Adrenal gland (tissue), 19 donors: ENCODE results near the gene RIC8A. TPM values are rescaled to one million over a fixed set of nuclear protein-coding genes. Genes with fewer than 3 reads are reported as not detected.
A peak's percentile ranks its signal among the peaks of the same experiment; 100 is the strongest.
"Not testable (repeated sequence)": the region's sequence is repeated elsewhere in the genome, so short reads cannot be mapped to it uniquely, and the experiment has no call there.

Experiments
- DNase-seq, 7 donors: peaks; one replicate each; pipeline ENCODE4 v3.0.0-alpha.2; 2019 to 2020
- H3K27ac ChIP-seq, 5 donors: fragments of 200-600 bp; sonication (generic) in 4 of 5; 1 replicate in 3 of 5; 2 replicates in 2 of 5; pipeline versions ENCODE4 v1.5.1 to v1.8.0; 2016 to 2020; ENCODE audit warnings: mild to moderate bottlenecking in 1 of 5
- H3K27me3 ChIP-seq: fragments of 200-600 bp; 2 replicates; pipeline ENCODE4 v1.8.0; 2021
- H3K36me3 ChIP-seq, 2 donors: fragments of 200-600 bp; replicated peaks in 1 of 2; 1 replicate in 1 of 2; 2 replicates in 1 of 2; pipeline versions ENCODE4 v1.5.1 to v1.8.0; 2018 to 2022
- H3K4me1 ChIP-seq, 2 donors: fragments of 200-600 bp; replicated peaks in 1 of 2; 1 replicate in 1 of 2; 2 replicates in 1 of 2; pipeline versions ENCODE4 v1.5.1 to v1.8.0; 2018 to 2021
- H3K4me3 ChIP-seq, 4 donors: fragments of 200-600 bp; sonication (generic) in 3 of 4; one replicate each; pipeline ENCODE4 v1.5.1; 2016 to 2018
- H3K9me3 ChIP-seq, 3 donors: fragments of 200-600 bp; sonication (generic) in 1 of 3; replicated peaks in 1 of 3; 1 replicate in 2 of 3; 2 replicates in 1 of 3; pipeline versions ENCODE4 v1.5.1 to v1.8.0; 2016 to 2021
- CTCF ChIP-seq, 6 experiments: fragments of 450-650 bp in 4 of 6; fragments of 200-600 bp in 2 of 6; sonication (generic) in 1 of 6; IDR thresholded peaks; 1 replicate in 5 of 6; 2 replicates in 1 of 6; pipeline versions ENCODE4 v1.5.1 to v1.8.0; 2016 to 2021; ENCODE audit warnings: antibody characterized with exemption in 6 of 6, mild to moderate bottlenecking in 2 of 6, moderate library complexity in 1 of 6
- POLR2A ChIP-seq, 2 donors: fragments of 450-650 bp; IDR thresholded peaks; one replicate each; pipeline ENCODE4 v1.6.1; 2017; ENCODE audit warnings: antibody characterized with exemption in 2 of 2, mild to moderate bottlenecking in 2 of 2, moderate library complexity in 1 of 2
- whole genome bisulfite sequencing, 4 donors: extraction: QIAGEN DNeasy Blood & Tissue Kit in 2 of 4; methylation state at CpG; one replicate each; pipeline versions ENCODE4 v1.1.5 to v1.1.7; 2013 to 2017; 5-methylcytosine and 5-hydroxymethylcytosine counted together
- intact Hi-C, 2 donors: fragments of 100-400 bp; cut with DNase I; formaldehyde crosslinking; loops; one replicate each; pipeline versions ENCODE4 v1.14.1 to v1.15.0; 2022 to 2023
- long read RNA-seq, 10 donors: library from polyadenylated mRNA in 3 of 10; unstranded in 2 of 10; stranded (forward) in 1 of 10; transcript quantifications; one replicate each; pipeline ENCODE4 v2.0.0 and lab custom pipeline, GENCODE V29; 2021 to 2026
- polyA plus RNA-seq, 3 donors: library from polyadenylated mRNA; stranded (reverse); fragments of 200-250 nt in 2 of 3; fragments of 350-450 nt in 1 of 3; fragmentation: Illumina TruSeq in 1 of 3; extraction: RNeasy Lipid Tissue Mini Kit (QIAGEN cat#74804) in 1 of 3; gene quantifications; one replicate each; pipeline ENCODE4 v1.2.3, GENCODE V29; 2013 to 2014
- total RNA-seq, 9 donors: library from RNA; depleted of rRNA in 4 of 9; stranded (reverse); fragments of >200 nt in 4 of 9; fragments of 120-200 nt in 1 of 9; fragmentation: NEBNext Ultra II Directional in 1 of 9; extraction: Animal tissue kit (Norgen Biotek cat#: 25700) in 1 of 9; gene quantifications; one replicate each; pipeline versions ENCODE4 v1.1.0 to v1.2.4, GENCODE V29; 2013 to 2023
- donor health status: healthy with polysubstance abuse.
- donor health status: Bipolar disorder and iron deficiency.
- donor health status: DM: yes; HTN: yes; CAD: no.
- donor health status: DM: no; HTN: no; CAD: no.
- donor health status: DM: no; HTN: no; CAD: no.
- donor health status: DM: yes; HTN: yes; CAD: no.

The RIC8A gene
- total RNA-seq = 100 to 1,000 TPM in 1 of 9 donors, 10 to 100 TPM in 8; 66.7 to 105 (median 82.0) TPM
- 10 to 100 TPM; 60.9 to 83.6 (median 64.5) TPM for polyA plus RNA-seq
- long read RNA-seq, donor 1, transcript RIC8A-203 (10 exons, 3,703 nt) = major isoform, 13 of 41 reads
- long read RNA-seq, donor 1, partial matches to known transcripts = 25 of 41 reads
- long read RNA-seq, donor 1, other reads (novel, unspliced or antisense) = 0 of 41 reads
- long read RNA-seq, donor 2, transcript RIC8A-203 (10 exons, 3,703 nt) = major isoform, 6 of 29 reads
- long read RNA-seq, donor 2, partial matches to known transcripts = 18 of 29 reads
- long read RNA-seq, donor 2, other reads (novel, unspliced or antisense) = 0 of 29 reads
- long read RNA-seq, donor 3, transcript RIC8A-203 (10 exons, 3,703 nt) = major isoform, 5 of 5 reads
- long read RNA-seq, donor 3, partial matches to known transcripts = 0 of 5 reads
- long read RNA-seq, donor 3, other reads (novel, unspliced or antisense) = 0 of 5 reads
- long read RNA-seq, donor 4, transcript RIC8A-203 (10 exons, 3,703 nt) = major isoform, 21 of 30 reads
- long read RNA-seq, donor 4, partial matches to known transcripts = 4 of 30 reads
- long read RNA-seq, donor 4, other reads (novel, unspliced or antisense) = 3 of 30 reads
- long read RNA-seq, donor 5, transcript RIC8A-203 (10 exons, 3,703 nt) = major isoform, 209 of 289 reads
- long read RNA-seq, donor 5, transcript RIC8A-208 (8 exons, 2,565 nt) = minor isoform, 5 of 289 reads
- long read RNA-seq, donor 5, partial matches to known transcripts = 5 of 289 reads
- long read RNA-seq, donor 5, other reads (novel, unspliced or antisense) = 65 of 289 reads
- long read RNA-seq, donor 6, transcript RIC8A-203 (10 exons, 3,703 nt) = major isoform, 15 of 28 reads
- long read RNA-seq, donor 6, partial matches to known transcripts = 1 of 28 reads
- long read RNA-seq, donor 6, other reads (novel, unspliced or antisense) = 8 of 28 reads
- long read RNA-seq, donor 7, transcript RIC8A-203 (10 exons, 3,703 nt) = major isoform, 6 of 8 reads
- long read RNA-seq, donor 7, partial matches to known transcripts = 0 of 8 reads
- long read RNA-seq, donor 7, other reads (novel, unspliced or antisense) = 0 of 8 reads
- long read RNA-seq, donor 8, transcript RIC8A-203 (10 exons, 3,703 nt) = major isoform, 16 of 22 reads
- long read RNA-seq, donor 8, partial matches to known transcripts = 0 of 22 reads
- long read RNA-seq, donor 8, other reads (novel, unspliced or antisense) = 5 of 22 reads
- long read RNA-seq, donor 9, partial matches to known transcripts = 18 of 22 reads
- long read RNA-seq, donor 9, other reads (novel, unspliced or antisense) = 0 of 22 reads
- long read RNA-seq, donor 10, partial matches to known transcripts = 6 of 12 reads
- long read RNA-seq, donor 10, other reads (novel, unspliced or antisense) = 0 of 12 reads

GRCh38 chr11:207208-207862 lies at the start of gene RIC8A, which contains the start of gene BET1L:
RIC8A (plus strand) TSS chr11:207708; CDS start chr11:208855, 1,147 bp downstream.
BET1L (minus strand) TSS chr11:207399; CDS start chr11:207321, 78 bp downstream.
- Histone ChIP-seq H3K9me3 (no peaks in the 10 kb centered on the region), H3K4me3 (peak within 1 kb of the TSS; percentile 48 to 98 (median 86)), H3K36me3 (peaks cover 0 to 55% of the 10 kb centered on the region in 2 donors), H3K4me1 (peaks cover 19 to 48% of the 10 kb centered on the region in 2 donors), H3K27ac (peak within 1 kb of the TSS; percentile 97 to 99 (median 99)), H3K27me3 (no peaks in the 10 kb centered on the region)
- DNase-seq = peak; percentile 93 to 98 (median 96)
- 0 to 1% (median 1%) methylated on average over 2 to 63 of the region's 63 CpGs for WGBS, 4 donors
- TF ChIP-seq POLR2A (IDR thresholded peaks at IDR 0.05) = peak; percentile 68 to 92
- peak in 1 of 6 experiments; percentile 8 for TF ChIP-seq CTCF (IDR thresholded peaks at IDR 0.05)
- intact Hi-C loops = no loop called here

- DNase-seq, H3K36me3 ChIP-seq, H3K27me3 ChIP-seq, H3K27ac ChIP-seq, H3K4me3 ChIP-seq, intact Hi-C loops, H3K9me3 ChIP-seq, H3K4me1 ChIP-seq: not testable (repeated sequence)
- 0% methylated on average over 1 of the region's 13 CpGs; no CpG with 5 or more reads in 1 of the 4 donors for WGBS, 4 donors
- peak in 1 of 6 experiments; percentile 39 for TF ChIP-seq CTCF (IDR thresholded peaks at IDR 0.05)
These were observed 27.3 kb upstream of the RIC8A start for GRCh38 chr11:180242-180641.

- peak in 4 of 7 donors; percentile 0 to 45 (median 12) for DNase-seq
- WGBS, 4 donors = 73 to 87% (median 86%) methylated on average over 33 to 45 of the region's 55 CpGs
These were observed 18.2 kb upstream of the RIC8A start for GRCh38 chr11:189200-189783.

GRCh38 chr11:189843-190311 lies 17.6 kb upstream of the RIC8A start:
- peak; percentile 6 to 60 (median 35) for DNase-seq
- H3K4me3 ChIP-seq, intact Hi-C loops, H3K27me3 ChIP-seq, H3K4me1 ChIP-seq, H3K36me3 ChIP-seq, H3K27ac ChIP-seq, H3K9me3 ChIP-seq: not testable (repeated sequence)
- WGBS, 4 donors = 55 to 65% (median 63%) methylated on average over 7 to 10 of the region's 25 CpGs; no CpG with 5 or more reads in 1 of the 4 donors

More at GRCh38 chr11:189200-189783, 18.2 kb upstream of the RIC8A start:
- H3K27me3 ChIP-seq, H3K4me1 ChIP-seq, H3K36me3 ChIP-seq, H3K27ac ChIP-seq, H3K4me3 ChIP-seq, H3K9me3 ChIP-seq, intact Hi-C loops: not testable (repeated sequence)

- peak in 3 of 7 donors; percentile 5 to 47 (median 8) for DNase-seq
- H3K4me1 ChIP-seq, H3K27me3 ChIP-seq, H3K27ac ChIP-seq, H3K4me3 ChIP-seq, intact Hi-C loops, H3K9me3 ChIP-seq, H3K36me3 ChIP-seq: not testable (repeated sequence)
- 67 to 79% (median 74%) methylated on average over 5 of the region's 5 CpGs for WGBS, 4 donors
These were observed 17.0 kb upstream of the RIC8A start for GRCh38 chr11:190546-190945.
